OCI-LY1 (cell line): Measurements from ENCODE around the gene TENM4.

ENCODE experiments used
- H2AFZ ChIP-seq: fragments of 200-600 bp; sonication (generic), shearing (Covaris generic); 2 replicates; pipeline ENCODE4 v1.6.0; 2014; ENCODE audit warnings: antibody characterized with exemption, mild to moderate bottlenecking, low read length
- H3F3A ChIP-seq: fragments of 200-600 bp; sonication (generic), shearing (Covaris generic); 2 replicates; pipeline ENCODE4 v1.6.0; 2014; ENCODE audit warnings: mild to moderate bottlenecking, antibody characterized with exemption, low read length, moderate library complexity; ENCODE audit not compliant: insufficient read depth
- H3K27ac ChIP-seq: fragments of 200-600 bp; sonication (generic); 2 replicates; pipeline ENCODE4 v1.5.1; 2014; ENCODE audit warnings: low read length, mixed run types, mild to moderate bottlenecking, low read depth; ENCODE audit not compliant: poor library complexity, severe bottlenecking
- H3K27me3 ChIP-seq: fragments of 200-600 bp; sonication (generic); 2 replicates; pipeline ENCODE4 v1.6.0; 2014; ENCODE audit warnings: antibody characterized with exemption, mild to moderate bottlenecking, low read length, moderate library complexity; ENCODE audit not compliant: insufficient read depth
- H3K36me3 ChIP-seq: fragments of 200-600 bp; sonication (generic); 2 replicates; pipeline ENCODE4 v1.6.1; 2014; ENCODE audit warnings: mild to moderate bottlenecking, antibody characterized with exemption, low read length, moderate library complexity, mixed read lengths; ENCODE audit not compliant: insufficient read depth
- H3K4me1 ChIP-seq: fragments of 200-600 bp; sonication (generic); 2 replicates; pipeline ENCODE4 v1.5.1; 2014; ENCODE audit warnings: mild to moderate bottlenecking, low read length, moderate library complexity; ENCODE audit not compliant: insufficient read depth, severe bottlenecking
- H3K4me2 ChIP-seq: fragments of 200-600 bp; sonication (generic), shearing (Covaris generic); 2 replicates; pipeline ENCODE4 v1.6.1; 2014; ENCODE audit warnings: low read length
- H3K4me3 ChIP-seq: fragments of 200-600 bp; sonication (generic); 2 replicates; pipeline ENCODE4 v1.5.1; 2014; ENCODE audit warnings: low read length, low read depth, mild to moderate bottlenecking, mixed read lengths; ENCODE audit not compliant: poor library complexity, severe bottlenecking
- H3K79me2 ChIP-seq: fragments of 200-600 bp; shearing (Covaris generic); 2 replicates; pipeline ENCODE4 v1.6.1; 2016; ENCODE audit warnings: mixed run types, low read length, mixed read lengths; ENCODE audit not compliant: insufficient read depth
- H3K9ac ChIP-seq: fragments of 200-600 bp; sonication (generic), shearing (Covaris generic); 2 replicates; pipeline ENCODE4 v1.6.1; 2014; ENCODE audit warnings: mild to moderate bottlenecking, low read length, mixed read lengths
- H3K9me2 ChIP-seq: fragments of 200-600 bp; sonication (generic), shearing (Covaris generic); 2 replicates; pipeline ENCODE4 v1.6.1; 2014; ENCODE audit warnings: low read depth, mild to moderate bottlenecking, low read length, mixed read lengths
- H3K9me3 ChIP-seq: fragments of 200-600 bp; shearing (Covaris generic); 2 replicates; pipeline ENCODE4 v1.6.1; 2014; ENCODE audit warnings: low read length, mixed read lengths
- H4K20me1 ChIP-seq: fragments of 200-600 bp; sonication (generic), shearing (Covaris generic); 2 replicates; pipeline ENCODE4 v1.6.0; 2016; ENCODE audit warnings: mild to moderate bottlenecking, low read length; ENCODE audit not compliant: insufficient read depth
- EZH2 ChIP-seq: fragments of 200-600 bp; sonication (generic), shearing (Covaris generic); IDR thresholded peaks from 2 replicates; pipeline ENCODE4 v1.8.0; 2017; ENCODE audit warnings: borderline replicate concordance, mixed run types, mild to moderate bottlenecking, antibody characterized with exemption, low read length, moderate library complexity, mixed read lengths
- TF ChIP-seq, protein P1 (sequence below): fragments of 200-600 bp; sonication (generic), shearing (Covaris generic); IDR thresholded peaks from 2 replicates; pipeline ENCODE4 v1.5.1; 2017; ENCODE audit warnings: mild to moderate bottlenecking, antibody characterized with exemption, low read length, moderate library complexity, mixed read lengths

Gene TENM4

DNA sequence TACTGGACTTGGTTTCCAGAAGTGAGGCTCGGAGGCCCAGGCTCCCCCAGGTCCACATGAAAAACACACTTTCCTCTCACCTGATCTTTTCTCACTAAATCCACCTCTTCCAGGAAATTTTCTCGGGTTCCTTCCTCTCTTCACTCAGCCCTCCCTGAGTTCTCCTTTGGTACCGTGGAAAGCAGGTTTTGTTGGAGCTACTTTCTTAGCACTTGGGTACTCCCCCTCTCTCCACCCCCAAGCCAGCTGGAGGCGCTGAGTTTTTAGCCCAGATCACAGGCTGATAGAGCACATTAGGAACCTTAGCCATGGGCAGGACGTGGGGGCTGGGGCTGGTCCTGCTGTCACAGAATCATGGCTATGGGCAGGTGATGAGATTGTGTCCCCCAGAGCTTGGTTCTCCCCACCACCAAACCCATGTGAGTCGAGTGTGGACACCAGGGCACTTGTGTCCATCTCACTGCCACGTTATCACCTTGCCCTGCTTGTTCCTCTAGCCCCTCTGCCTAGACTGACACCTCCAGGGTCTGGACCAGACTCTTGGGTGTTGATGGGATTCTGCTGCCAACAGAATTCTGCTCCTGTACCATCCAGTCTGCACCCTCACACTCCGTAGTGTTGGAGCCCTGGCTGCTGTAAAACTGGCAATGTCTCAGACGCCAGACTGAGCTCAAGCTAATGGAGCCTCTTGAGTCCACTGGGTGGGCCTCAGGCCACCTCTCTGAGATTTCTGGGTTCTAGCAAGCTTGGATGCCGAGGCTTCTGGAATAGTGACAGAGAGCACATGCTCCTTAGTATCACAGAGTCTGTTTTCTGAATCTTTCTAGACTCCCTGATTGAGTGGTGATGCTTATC is 791.2 kb downstream of the TENM4 start:
- no peaks in the 10 kb centered on the region for H3K9me3 ChIP-seq
- H3K9me2 ChIP-seq, result no peaks in the 10 kb centered on the region
- H3F3A ChIP-seq, result no peaks in the 10 kb centered on the region
- no peak overlapping the region for H3K9ac ChIP-seq
- H3K36me3 ChIP-seq, result no peaks in the 10 kb centered on the region
- no peaks in the 10 kb centered on the region for H3K4me1 ChIP-seq
- H2AFZ ChIP-seq, result no peak overlapping the region
- H4K20me1 ChIP-seq, result no peaks in the 10 kb centered on the region
- no peak overlapping the region for H3K4me3 ChIP-seq
- TF ChIP-seq, protein P1, sequence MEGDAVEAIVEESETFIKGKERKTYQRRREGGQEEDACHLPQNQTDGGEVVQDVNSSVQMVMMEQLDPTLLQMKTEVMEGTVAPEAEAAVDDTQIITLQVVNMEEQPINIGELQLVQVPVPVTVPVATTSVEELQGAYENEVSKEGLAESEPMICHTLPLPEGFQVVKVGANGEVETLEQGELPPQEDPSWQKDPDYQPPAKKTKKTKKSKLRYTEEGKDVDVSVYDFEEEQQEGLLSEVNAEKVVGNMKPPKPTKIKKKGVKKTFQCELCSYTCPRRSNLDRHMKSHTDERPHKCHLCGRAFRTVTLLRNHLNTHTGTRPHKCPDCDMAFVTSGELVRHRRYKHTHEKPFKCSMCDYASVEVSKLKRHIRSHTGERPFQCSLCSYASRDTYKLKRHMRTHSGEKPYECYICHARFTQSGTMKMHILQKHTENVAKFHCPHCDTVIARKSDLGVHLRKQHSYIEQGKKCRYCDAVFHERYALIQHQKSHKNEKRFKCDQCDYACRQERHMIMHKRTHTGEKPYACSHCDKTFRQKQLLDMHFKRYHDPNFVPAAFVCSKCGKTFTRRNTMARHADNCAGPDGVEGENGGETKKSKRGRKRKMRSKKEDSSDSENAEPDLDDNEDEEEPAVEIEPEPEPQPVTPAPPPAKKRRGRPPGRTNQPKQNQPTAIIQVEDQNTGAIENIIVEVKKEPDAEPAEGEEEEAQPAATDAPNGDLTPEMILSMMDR, result no peak
- TF ChIP-seq EZH2, result no peak
- no peaks in the 10 kb centered on the region for H3K79me2 ChIP-seq
- H3K4me2 ChIP-seq, result no peak overlapping the region
- no peak overlapping the region for H3K27ac ChIP-seq
- no peaks in the 10 kb centered on the region; the same call in 1 of the 2 replicates for H3K27me3 ChIP-seq

DNA sequence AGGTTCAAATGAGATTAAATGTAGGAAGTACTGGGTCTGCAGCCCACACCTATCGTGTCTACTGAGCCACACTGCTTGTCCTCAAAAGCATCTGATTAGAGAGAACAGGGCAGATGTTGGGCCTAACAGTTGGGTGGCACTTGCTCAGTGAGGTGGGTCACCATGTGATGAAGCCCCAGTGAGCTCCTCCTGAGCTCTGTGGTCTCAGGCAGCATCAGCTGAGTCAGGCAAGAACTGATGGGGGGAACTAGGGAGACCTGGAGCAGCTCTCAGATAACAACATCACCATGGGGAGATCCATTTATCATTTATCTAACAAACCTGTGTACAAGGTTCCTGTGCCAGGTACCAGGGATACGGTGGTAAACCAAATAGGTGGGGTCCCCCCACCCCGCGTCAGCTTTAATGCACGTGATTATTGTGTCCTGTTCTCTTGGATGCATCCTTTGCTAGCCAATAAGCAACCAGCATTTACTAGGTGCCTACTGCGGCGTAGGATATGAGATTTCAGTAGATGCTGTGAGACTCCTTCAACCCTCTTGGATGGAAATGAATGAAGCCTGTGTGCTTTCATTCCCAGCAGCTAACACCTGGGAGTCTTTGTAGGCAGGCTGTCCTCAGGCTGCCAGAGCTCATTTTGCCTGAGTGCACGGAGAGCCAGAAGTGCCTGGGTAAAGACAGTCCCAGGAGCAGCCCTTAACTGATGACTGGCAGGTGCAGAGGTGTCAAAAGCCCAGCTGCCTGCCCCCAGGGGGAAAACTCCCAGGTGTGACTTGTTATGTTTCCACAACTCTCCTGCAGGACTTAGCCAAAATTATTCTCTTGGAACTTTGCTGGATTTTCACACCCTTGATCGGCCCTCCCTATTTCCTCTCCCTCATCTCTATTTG is 792.6 kb downstream of the TENM4 start:
- Histone ChIP-seq H3K9ac (no peak overlapping the region), H3K4me1 (no peaks in the 10 kb centered on the region), H3K79me2 (no peaks in the 10 kb centered on the region), H3K4me2 (no peak overlapping the region), H3F3A (no peaks in the 10 kb centered on the region), H3K9me3 (no peaks in the 10 kb centered on the region), H2AFZ (no peak overlapping the region), H3K27ac (no peak overlapping the region), H4K20me1 (no peaks in the 10 kb centered on the region), H3K9me2 (no peaks in the 10 kb centered on the region), H3K36me3 (no peaks in the 10 kb centered on the region), H3K27me3 (no peaks in the 10 kb centered on the region; the same call in 1 of the 2 replicates), H3K4me3 (no peak overlapping the region)
- TF ChIP-seq, protein P1, result no peak
- no peak for TF ChIP-seq EZH2

DNA sequence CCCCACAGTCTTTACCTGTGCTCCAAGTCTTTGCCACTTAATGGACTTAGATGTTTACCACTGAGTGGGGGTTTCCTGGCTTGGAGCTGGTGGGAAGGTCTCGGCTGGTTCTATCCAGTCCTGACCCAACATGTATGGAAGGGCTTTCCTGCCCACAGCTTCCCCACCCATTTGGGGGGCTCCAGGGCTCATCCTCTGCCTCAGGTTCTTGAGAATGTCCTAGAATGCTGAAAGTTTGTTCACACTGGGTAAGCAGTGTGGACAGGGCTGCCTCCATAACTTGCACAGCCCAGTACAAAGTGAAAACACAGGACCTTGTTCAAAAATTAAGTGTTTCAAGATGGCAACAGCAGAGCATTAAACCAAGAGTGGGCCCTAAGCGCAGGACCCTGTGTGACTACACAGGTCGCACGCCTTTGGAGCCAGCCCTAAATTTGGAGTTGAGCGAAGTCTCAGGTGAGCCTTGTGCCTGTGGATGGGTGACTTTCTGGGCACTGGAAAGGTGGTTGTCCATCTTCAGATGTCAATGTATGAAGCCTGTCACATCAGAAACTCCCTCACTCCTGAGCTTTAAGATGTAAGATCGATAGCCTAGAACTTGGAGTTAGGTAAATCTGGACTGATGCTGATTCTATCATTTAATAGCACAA is 793.4 kb downstream of the TENM4 start:
- Histone ChIP-seq H3K27me3 (no peaks in the 10 kb centered on the region; the same call in 1 of the 2 replicates), H3K36me3 (no peaks in the 10 kb centered on the region), H2AFZ (no peak overlapping the region), H4K20me1 (no peaks in the 10 kb centered on the region), H3K4me2 (no peak overlapping the region), H3F3A (no peaks in the 10 kb centered on the region), H3K4me1 (no peaks in the 10 kb centered on the region), H3K9me3 (no peaks in the 10 kb centered on the region), H3K9ac (no peak overlapping the region), H3K9me2 (no peaks in the 10 kb centered on the region), H3K4me3 (no peak overlapping the region), H3K27ac (no peak overlapping the region), H3K79me2 (no peaks in the 10 kb centered on the region)
- TF ChIP-seq, protein P1, result no peak
- no peak for TF ChIP-seq EZH2
